COR-L47 (cell line): ENCODE data around the gene SLC25A13.

Source experiments
- DNase-seq: peaks from one replicate; lab custom pipeline; 2025; lab: John Stamatoyannopoulos, UW

Gene SLC25A13

DNA sequence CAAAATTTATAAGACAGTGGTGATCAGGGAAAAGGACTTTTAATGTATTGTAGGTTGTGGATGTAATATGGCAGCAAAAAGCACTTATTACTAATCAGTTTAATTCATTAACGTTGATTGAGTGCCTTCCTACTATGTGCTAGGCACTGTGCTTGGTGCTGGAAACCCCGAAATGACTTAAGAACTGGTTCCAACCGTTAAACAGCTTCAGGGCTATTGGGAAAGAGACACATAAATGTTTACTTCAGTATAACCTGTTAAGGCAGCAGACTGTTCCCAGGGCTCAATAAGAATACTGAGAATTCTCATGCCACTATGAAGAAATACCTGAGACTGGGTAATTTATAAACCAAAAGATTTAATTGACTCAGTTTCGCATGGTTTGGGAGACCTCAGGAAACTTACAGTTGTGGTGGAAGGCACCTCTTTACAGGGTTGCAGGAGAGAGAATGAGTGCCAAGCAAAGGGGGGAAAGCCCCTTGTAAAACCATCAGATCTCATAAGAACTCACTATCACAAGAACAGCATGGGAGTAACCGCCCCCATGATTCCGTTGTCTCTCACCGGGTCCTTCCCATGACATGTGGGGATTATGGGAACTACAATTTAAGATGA, 1.1 kb upstream of the SLC25A13 start:
- no peak for DNase-seq

GRCh38 chr7:96322373-96322695, 436 bp upstream of the SLC25A13 start:
- no peak for DNase-seq

GRCh38 chr7:96321031-96321657, 754 bp downstream of the SLC25A13 start:
- DNase-seq, result peak; percentile 82

GRCh38 chr7:96320442-96320841, 1.5 kb downstream of the SLC25A13 start:
- no peak for DNase-seq

DNA sequence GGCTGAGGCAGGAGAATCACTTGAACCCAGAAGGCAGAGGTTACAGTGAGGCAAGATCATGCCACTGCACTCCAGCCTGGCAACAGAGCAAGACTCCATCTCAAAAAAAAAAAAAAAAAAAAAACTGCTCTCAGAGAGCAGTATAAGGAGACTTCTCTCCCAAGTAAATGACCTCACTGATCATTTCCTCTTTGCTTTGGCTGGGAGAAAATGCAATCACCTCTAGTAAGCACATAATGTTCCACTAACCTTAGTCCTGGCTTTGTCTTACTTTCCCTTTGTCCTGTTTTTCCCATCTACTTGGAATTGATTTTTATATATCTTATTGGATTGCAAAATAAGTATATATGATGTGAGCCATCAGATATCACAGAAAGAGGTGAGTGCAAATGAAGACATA, 2.5 kb downstream of the SLC25A13 start:
- no peak for DNase-seq

- no peak for DNase-seq
Observed at GRCh38 chr7:96316949-96317348, 4.9 kb downstream of the SLC25A13 start.

- DNase-seq, result no peak
Observed at GRCh38 chr7:96315125-96315512, 6.8 kb downstream of the SLC25A13 start.

DNA sequence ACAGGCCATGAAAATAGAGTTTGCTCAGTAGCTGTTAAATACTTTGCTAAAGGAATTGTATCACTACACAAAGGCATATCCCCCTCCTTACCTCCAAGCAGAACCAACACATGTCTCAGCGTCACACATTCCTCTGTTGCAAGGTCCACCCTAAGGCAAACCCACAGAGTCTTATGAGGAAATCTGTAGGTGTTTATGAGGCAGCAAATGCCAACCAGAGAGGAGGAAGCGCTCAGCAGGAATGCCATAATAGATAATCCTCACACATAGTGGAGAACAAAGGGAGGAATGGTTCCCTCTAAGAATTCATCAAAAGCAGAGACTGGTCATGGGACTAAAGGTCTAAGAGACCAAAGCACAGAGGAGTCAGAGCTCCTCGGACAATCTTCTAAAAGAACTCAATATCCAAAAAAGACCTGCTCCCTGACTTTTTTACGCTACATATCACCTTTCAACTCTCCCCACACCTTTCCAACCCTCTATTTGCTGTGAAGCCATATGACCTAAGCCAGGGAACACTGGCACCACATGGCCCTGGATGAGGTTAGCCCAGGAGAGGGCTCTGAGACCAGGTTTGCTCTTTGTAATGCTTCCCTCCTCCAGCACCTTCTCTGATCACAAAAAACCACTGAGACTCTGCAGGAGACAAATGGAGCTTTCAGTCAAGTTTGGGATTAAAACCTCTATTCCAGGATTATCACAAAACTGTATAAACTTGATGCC, 7.3 kb downstream of the SLC25A13 start:
- DNase-seq, result no peak

- no peak for DNase-seq
Observed at GRCh38 chr7:96313940-96314339, 8.0 kb downstream of the SLC25A13 start.

GRCh38 chr7:96312502-96312901, 9.4 kb downstream of the SLC25A13 start:
- no peak for DNase-seq

- no peak for DNase-seq
Observed at GRCh38 chr7:96311967-96312366, 9.9 kb downstream of the SLC25A13 start.

DNA sequence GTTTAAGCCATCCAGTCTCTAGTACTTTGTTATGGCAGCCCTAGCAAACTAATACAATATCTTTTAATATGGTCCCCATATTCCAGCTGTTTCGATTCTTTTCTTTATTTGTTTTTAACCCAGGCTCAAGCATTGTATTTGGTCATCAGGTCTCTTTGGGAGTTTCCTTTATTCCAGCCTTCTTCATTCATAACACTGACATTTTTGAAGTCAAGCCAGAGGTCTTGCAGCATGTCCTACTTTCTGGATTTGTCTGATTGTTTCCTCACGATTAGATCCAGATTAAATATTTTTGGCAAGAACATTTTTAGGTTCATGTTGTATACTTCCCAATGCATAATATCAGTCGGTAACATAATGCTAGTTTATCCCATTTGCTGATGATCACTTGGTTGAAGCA, 11.8 kb downstream of the SLC25A13 start:
- no peak for DNase-seq

DNA sequence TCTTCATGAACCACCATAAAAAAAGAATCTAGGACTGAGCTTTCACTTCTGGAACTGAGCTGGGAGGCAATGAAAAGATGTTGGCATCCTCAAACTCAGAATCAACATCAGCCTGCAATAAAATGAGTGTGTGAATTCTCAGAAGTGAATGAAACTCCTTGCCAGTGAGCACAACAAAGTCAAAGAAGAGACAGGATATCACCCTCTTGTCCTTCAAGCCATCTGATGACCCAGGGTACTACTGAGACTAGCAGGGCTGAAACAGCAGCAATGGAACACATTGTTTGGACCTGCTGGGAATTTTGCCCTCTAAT, 13.0 kb downstream of the SLC25A13 start:
- DNase-seq, result no peak

DNA sequence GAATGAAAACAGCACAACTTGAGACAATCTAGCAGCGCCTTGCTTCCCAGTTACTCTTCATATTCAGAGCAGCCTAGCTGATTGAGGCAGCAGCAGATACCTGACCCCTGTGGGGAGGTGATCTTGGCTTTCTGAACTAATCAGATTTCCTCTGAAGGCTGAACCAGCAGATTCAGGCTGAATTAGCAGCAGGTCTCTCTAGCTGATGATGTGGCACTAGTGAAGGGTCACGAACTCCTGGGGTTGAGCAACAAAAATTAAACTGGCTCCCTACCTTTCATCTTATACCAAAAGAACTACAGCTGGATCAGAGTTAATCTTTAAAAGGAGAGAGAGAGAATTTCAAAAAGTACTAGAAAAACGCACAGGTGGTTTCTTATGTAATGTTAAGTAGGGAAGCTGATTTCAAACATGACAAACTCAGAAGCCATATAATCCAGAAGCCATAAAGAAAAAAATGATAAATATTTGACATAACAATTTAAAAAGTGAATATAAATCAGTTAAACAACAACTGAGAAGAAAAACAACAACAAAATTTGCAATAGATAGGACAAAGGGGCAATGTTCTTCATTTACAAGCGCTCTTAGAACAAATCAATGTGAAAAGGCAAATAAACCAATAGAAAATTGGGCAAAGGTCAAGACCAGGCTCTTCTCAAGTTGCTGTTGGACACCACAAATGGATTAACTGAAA, 13.5 kb downstream of the SLC25A13 start:
- DNase-seq, result no peak

- DNase-seq, result no peak
Observed at GRCh38 chr7:96306385-96307125, 15.3 kb downstream of the SLC25A13 start.

DNA sequence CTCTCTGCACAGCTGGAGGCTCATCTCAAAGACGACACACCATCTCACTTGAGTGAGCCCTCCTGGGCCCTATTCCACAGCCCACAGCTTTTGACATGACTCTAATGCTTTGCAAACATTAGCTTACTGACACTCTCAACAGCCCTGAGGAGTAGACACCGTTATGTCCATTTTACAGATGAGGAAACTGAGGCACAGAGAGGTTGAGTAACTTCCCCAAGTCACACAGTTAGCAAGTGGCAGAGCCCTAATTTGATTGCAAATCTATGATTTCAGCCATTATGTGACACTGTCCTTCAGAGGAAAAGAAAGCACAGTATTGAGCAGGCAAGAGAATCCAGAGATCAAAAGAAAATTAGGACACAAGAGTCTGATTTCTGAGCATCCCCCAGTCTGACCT, 16.0 kb downstream of the SLC25A13 start:
- no peak for DNase-seq

GRCh38 chr7:96304573-96304972, 17.3 kb downstream of the SLC25A13 start:
- DNase-seq, result no peak

- DNase-seq, result no peak
Observed at GRCh38 chr7:96303686-96304443, 18.0 kb downstream of the SLC25A13 start.

- no peak for DNase-seq
Observed at GRCh38 chr7:96303105-96303685, 18.7 kb downstream of the SLC25A13 start.

DNA sequence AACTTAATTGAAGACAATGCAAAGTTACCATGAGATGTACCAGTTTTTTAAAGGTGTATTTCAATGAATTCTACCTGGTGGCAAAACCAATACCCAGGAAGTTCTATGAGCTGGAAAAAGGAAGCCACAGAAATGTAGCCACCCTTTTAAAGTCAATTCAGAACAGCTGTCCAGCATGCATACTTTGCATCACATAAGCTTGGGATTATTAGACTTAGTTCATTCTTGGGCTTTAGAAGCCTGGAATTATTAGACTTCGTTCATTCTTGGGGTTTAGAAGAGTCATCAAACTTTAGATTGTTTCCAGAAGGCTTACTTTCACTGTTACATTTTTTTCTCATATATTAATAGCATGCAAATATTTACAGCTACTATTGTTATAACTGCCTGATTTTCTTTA, 20.9 kb downstream of the SLC25A13 start:
- DNase-seq, result no peak

- DNase-seq, result no peak
Observed at GRCh38 chr7:96300502-96300901, 21.4 kb downstream of the SLC25A13 start.
